Measurements from ENCODE around the gene PDGFA. TPM values are rescaled to one million over a fixed set of nuclear protein-coding genes. Genes with fewer than 3 reads are reported as not detected.

Gene PDGFA
- total RNA-seq, 5 donors from 2014 or later (not counting 1 experiment from before 2014, with no cell fraction given), result 0.58 to 0.85 (median 0.74) TPM; not detected in 1

DNA sequence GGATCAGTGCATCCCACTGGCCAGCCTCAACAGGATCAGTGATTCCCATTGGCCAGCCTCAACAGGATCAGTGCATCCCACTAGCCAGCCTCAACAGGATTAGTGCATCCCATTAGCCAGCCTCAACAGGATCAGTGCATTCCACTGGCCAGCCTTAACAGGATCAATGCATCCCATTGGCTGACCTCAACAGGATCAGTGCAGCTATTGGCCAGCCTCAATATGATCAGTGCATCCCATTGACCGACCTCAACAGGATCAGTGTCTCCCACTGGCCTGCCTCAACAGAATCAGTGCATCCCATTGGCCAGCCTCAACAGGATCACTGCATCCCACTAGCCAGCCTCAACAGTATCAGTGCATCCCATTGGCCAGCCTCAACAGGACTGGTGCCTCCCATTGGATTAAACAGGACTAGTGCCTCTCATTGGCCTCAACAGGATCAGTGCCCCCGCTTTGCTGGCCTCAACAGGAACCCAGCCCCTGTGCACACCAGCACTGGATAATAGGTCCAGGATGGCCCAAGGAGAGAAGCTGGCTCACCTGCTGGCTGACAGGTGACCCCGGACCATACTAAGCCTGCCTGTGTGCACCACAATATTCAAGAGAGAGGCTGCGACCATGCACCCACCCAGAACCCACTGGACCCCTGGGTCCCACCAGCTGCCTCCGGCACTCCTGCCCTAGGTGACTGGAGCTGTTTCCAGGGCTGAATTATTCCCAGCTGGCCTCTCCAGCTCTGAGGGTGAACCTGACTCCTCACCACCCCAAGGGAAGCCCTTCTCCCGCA lies 59.9 kb downstream of the PDGFA start:
- no peak overlapping the region for H3K27ac ChIP-seq (ENCODE audit: low read length)
- Mint-ChIP-seq H3K4me1 (no peaks in the 10 kb centered on the region), H3K9me3 (no peaks in the 10 kb centered on the region), H3K27me3 (no peaks in the 10 kb centered on the region), H3K36me3 (no peaks in the 10 kb centered on the region), H3K27ac (no peak overlapping the region), H3K4me3 (no peak overlapping the region)
- no peaks in the 10 kb centered on the region for H3K9me3 ChIP-seq
- DNase-seq (no peak), ATAC-seq (replicated peaks in 1 of 4) (no peak)
- no peaks in the 10 kb centered on the region for H3K4me1 ChIP-seq (ENCODE audit: control insufficient read depth in 1 of 2, extremely low read depth in 1 of 2, insufficient read depth in 2 of 2, low read length in 2 of 2)
- H3K36me3 ChIP-seq (ENCODE audit: control insufficient read depth in 2 of 2, extremely low read depth in 1 of 2, insufficient read depth in 1 of 2, low read length in 1 of 2), result no peaks in the 10 kb centered on the region
- POLR2A ChIA-PET, result no interaction called here
- WGBS (ENCODE audit: insufficient coverage), result 99% methylated on average over 5 of the region's 6 CpGs
- CTCF ChIA-PET, result interaction anchor here (0.5 kb wide), 2 partner anchors 12 to 1053 kb away, joined by 3 to 4 read pairs; no protein-coding TSS in a partner anchor
- H3K27me3 ChIP-seq (replicated peaks in 1 of 2; ENCODE audit: control insufficient read depth in 2 of 2, extremely low read depth in 1 of 2, insufficient read depth in 2 of 2, low read length in 1 of 2), result peaks cover 0 to 13% of the 10 kb centered on the region in 2 experiments
- no peak overlapping the region for H3K4me3 ChIP-seq (ENCODE audit: control insufficient read depth in 1 of 2, extremely low read depth in 1 of 2, low read length in 1 of 2)

DNA sequence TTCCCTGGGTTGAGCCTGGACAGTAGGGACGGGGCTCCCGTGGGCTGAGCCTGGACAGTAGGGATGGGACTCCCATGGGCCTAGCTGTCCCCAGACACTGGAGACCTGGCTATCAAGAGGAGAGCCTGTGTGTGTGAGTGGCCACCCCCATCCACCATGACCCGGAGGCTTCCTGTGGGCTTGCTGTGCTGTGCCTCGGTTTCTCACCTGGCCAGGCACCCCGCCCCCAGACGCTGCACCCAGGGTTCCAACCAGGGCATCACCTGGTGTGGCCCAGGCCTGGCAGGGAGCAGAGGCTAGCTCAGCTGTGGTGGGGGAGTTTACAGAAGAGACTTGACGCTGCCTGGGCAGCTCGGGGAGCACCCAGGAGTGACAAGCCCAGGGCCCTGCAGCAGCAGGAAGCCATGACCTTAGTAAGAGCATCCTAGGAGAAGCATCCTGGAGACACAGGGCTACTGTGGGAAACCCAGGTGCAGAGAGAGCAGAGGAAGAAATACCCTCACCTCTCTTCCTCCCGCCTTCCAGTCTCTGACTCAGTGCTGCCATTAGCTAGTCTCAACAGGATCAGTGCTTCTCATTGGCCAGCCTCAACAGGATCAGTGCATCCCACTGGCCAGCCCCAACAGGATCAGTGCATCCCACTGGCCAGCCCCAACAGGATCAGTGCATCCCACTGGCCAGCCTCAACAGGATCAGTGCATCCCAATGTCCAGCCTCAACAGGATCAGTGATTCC lies 61.0 kb downstream of the PDGFA start:
- ATAC-seq (replicated peaks in 1 of 4), result no peak
- Mint-ChIP-seq H3K27ac (no peak overlapping the region), H3K9me3 (no peaks in the 10 kb centered on the region), H3K36me3 (no peaks in the 10 kb centered on the region), H3K4me3 (no peak overlapping the region), H3K27me3 (peaks cover 0 to 3% of the 10 kb centered on the region in 2 donors), H3K4me1 (no peaks in the 10 kb centered on the region)
- Histone ChIP-seq H3K9me3 (no peaks in the 10 kb centered on the region), H3K4me1 (ENCODE audit: control insufficient read depth in 1 of 2, extremely low read depth in 1 of 2, insufficient read depth in 2 of 2, low read length in 2 of 2) (no peaks in the 10 kb centered on the region), H3K27ac (ENCODE audit: low read length) (no peak overlapping the region), H3K4me3 (ENCODE audit: control insufficient read depth in 1 of 2, extremely low read depth in 1 of 2, low read length in 1 of 2) (no peak overlapping the region), H3K27me3 (replicated peaks in 1 of 2; ENCODE audit: control insufficient read depth in 2 of 2, extremely low read depth in 1 of 2, insufficient read depth in 2 of 2, low read length in 1 of 2) (peaks cover 0 to 19% of the 10 kb centered on the region in 2 experiments), H3K36me3 (ENCODE audit: control insufficient read depth in 2 of 2, extremely low read depth in 1 of 2, insufficient read depth in 1 of 2, low read length in 1 of 2) (no peaks in the 10 kb centered on the region)
- 82% methylated on average over 7 of the region's 9 CpGs for WGBS (ENCODE audit: insufficient coverage)
- ChIA-PET CTCF (no interaction called here), POLR2A (no interaction called here)
- DNase-seq, result no peak

GRCh38 chr7:457814-458510 lies 61.7 kb downstream of the PDGFA start:
- H3K27ac ChIP-seq (ENCODE audit: low read length), result no peak overlapping the region
- 93% methylated on average over 24 of the region's 30 CpGs for WGBS (ENCODE audit: insufficient coverage)
- ChIA-PET POLR2A (no interaction called here), CTCF (no interaction called here)
- no peaks in the 10 kb centered on the region for H3K9me3 Mint-ChIP-seq
- no peaks in the 10 kb centered on the region for H3K36me3 ChIP-seq (ENCODE audit: control insufficient read depth in 2 of 2, extremely low read depth in 1 of 2, insufficient read depth in 1 of 2, low read length in 1 of 2)
- no peaks in the 10 kb centered on the region for H3K9me3 ChIP-seq
- H3K4me1 Mint-ChIP-seq, result no peaks in the 10 kb centered on the region
- H3K36me3 Mint-ChIP-seq, result no peaks in the 10 kb centered on the region
- no peak overlapping the region for H3K4me3 ChIP-seq (ENCODE audit: control insufficient read depth in 1 of 2, extremely low read depth in 1 of 2, low read length in 1 of 2)
- ATAC-seq (replicated peaks in 1 of 4) (peak in 1 of 4 experiments; percentile 26), DNase-seq (no peak)
- peaks cover 0 to under 1% of the 10 kb centered on the region in 2 experiments for H3K4me1 ChIP-seq (ENCODE audit: control insufficient read depth in 1 of 2, extremely low read depth in 1 of 2, insufficient read depth in 2 of 2, low read length in 2 of 2)
- peaks cover 0 to 24% of the 10 kb centered on the region in 2 experiments for H3K27me3 ChIP-seq (replicated peaks in 1 of 2; ENCODE audit: control insufficient read depth in 2 of 2, extremely low read depth in 1 of 2, insufficient read depth in 2 of 2, low read length in 1 of 2)
- peaks cover 0 to 8% of the 10 kb centered on the region in 2 donors for H3K27me3 Mint-ChIP-seq
- no peak overlapping the region for H3K4me3 Mint-ChIP-seq
- no peak overlapping the region for H3K27ac Mint-ChIP-seq

GRCh38 chr7:455110-455928 lies 64.3 kb downstream of the PDGFA start:
- no peaks in the 10 kb centered on the region for H3K9me3 ChIP-seq
- peaks cover 0 to 44% of the 10 kb centered on the region in 2 experiments for H3K27me3 ChIP-seq (replicated peaks in 1 of 2; ENCODE audit: control insufficient read depth in 2 of 2, extremely low read depth in 1 of 2, insufficient read depth in 2 of 2, low read length in 1 of 2)
- Mint-ChIP-seq H3K36me3 (no peaks in the 10 kb centered on the region), H3K4me1 (peaks cover 8 to 11% (median 10%) of the 10 kb centered on the region in 3 donors), H3K27me3 (peaks cover 0 to 25% of the 10 kb centered on the region in 2 donors), H3K9me3 (no peaks in the 10 kb centered on the region), H3K4me3 (no peak overlapping the region), H3K27ac (no peak overlapping the region)
- ChIA-PET POLR2A (interaction anchor here in 1 of 2 donors (0.5 kb wide), 1 partner anchor 640 kb away, joined by 3 read pairs; no protein-coding TSS in a partner anchor), CTCF (no interaction called here)
- DNase-seq (no peak), ATAC-seq (replicated peaks in 1 of 4) (no peak)
- WGBS (ENCODE audit: insufficient coverage), result 78% methylated on average over 32 of the region's 42 CpGs
- peaks cover 2 to 23% of the 10 kb centered on the region in 2 experiments for H3K4me1 ChIP-seq (ENCODE audit: control insufficient read depth in 1 of 2, extremely low read depth in 1 of 2, insufficient read depth in 2 of 2, low read length in 2 of 2)
- no peaks in the 10 kb centered on the region for H3K36me3 ChIP-seq (ENCODE audit: control insufficient read depth in 2 of 2, extremely low read depth in 1 of 2, insufficient read depth in 1 of 2, low read length in 1 of 2)
- no peak overlapping the region for H3K27ac ChIP-seq (ENCODE audit: low read length)
- no peak overlapping the region for H3K4me3 ChIP-seq (ENCODE audit: control insufficient read depth in 1 of 2, extremely low read depth in 1 of 2, low read length in 1 of 2)

DNA sequence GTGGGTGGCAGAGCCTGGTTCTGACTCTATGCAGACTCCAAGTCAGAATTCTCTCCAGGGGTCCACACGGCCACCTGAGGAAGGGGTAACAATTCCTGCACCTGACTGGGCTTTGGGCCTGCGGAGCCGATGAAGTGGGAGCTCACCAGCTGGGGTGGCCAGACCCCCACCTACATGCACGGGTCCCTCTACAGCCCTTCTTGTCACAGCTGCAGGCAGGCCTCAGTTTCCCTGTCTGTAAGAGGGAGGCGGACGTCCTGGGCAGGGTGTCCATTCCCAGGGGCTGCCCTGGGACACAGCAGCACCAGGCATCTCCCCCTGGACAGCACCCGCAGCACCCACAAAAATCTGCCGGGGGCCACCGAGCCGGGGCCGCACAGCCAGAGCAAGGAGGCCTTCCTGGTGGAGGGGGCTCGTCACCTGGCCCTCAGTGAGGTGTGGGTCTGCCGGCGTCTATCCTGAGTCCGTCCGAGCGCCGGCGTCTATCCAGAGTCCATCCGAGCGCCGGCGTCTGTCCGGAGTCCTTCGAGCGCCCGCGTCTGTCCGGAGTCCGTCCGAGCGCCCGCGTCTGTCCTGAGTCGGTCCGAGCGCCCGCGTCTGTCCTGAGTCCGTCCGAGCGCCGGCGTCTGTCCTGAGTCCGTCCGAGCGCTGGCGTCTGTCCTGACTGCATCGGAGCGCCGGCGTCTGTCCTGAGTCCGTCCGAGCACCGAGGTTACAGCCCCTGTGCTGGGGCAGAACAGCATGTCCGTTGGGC lies 65.1 kb downstream of the PDGFA start:
- Mint-ChIP-seq H3K4me1 (peaks cover 8 to 15% (median 12%) of the 10 kb centered on the region in 3 donors), H3K27ac (no peak overlapping the region), H3K27me3 (peaks cover 0 to 25% of the 10 kb centered on the region in 2 donors), H3K36me3 (no peaks in the 10 kb centered on the region), H3K4me3 (no peak overlapping the region), H3K9me3 (no peaks in the 10 kb centered on the region)
- no peak for ATAC-seq (replicated peaks in 1 of 4)
- DNase-seq, result no peak
- Histone ChIP-seq H3K4me3 (ENCODE audit: control insufficient read depth in 1 of 2, extremely low read depth in 1 of 2, low read length in 1 of 2) (no peak overlapping the region), H3K27me3 (replicated peaks in 1 of 2; ENCODE audit: control insufficient read depth in 2 of 2, extremely low read depth in 1 of 2, insufficient read depth in 2 of 2, low read length in 1 of 2) (peaks cover 0 to 44% of the 10 kb centered on the region in 2 experiments), H3K27ac (ENCODE audit: low read length) (no peak overlapping the region), H3K36me3 (ENCODE audit: control insufficient read depth in 2 of 2, extremely low read depth in 1 of 2, insufficient read depth in 1 of 2, low read length in 1 of 2) (no peaks in the 10 kb centered on the region), H3K9me3 (no peaks in the 10 kb centered on the region), H3K4me1 (ENCODE audit: control insufficient read depth in 1 of 2, extremely low read depth in 1 of 2, insufficient read depth in 2 of 2, low read length in 2 of 2) (peaks cover 5 to 23% of the 10 kb centered on the region in 2 experiments)
- ChIA-PET CTCF (no interaction called here), POLR2A (interaction anchor here in 1 of 2 donors (0.5 kb wide), 1 partner anchor 641 kb away, joined by 3 read pairs; no protein-coding TSS in a partner anchor)
- 93% methylated on average over 53 of the region's 56 CpGs for WGBS (ENCODE audit: insufficient coverage)
